HG02759 (cell line): ENCODE measurements around the gene ARMH3.

ENCODE experiments used
- ATAC-seq: cut with Tn5 transposase; IDR thresholded peaks from one replicate; pipeline ENCODE4 v1.9.1; 2021; ENCODE audit warnings: mild to moderate bottlenecking, moderate library complexity; ENCODE audit not compliant: unreplicated experiment

Gene ARMH3

DNA sequence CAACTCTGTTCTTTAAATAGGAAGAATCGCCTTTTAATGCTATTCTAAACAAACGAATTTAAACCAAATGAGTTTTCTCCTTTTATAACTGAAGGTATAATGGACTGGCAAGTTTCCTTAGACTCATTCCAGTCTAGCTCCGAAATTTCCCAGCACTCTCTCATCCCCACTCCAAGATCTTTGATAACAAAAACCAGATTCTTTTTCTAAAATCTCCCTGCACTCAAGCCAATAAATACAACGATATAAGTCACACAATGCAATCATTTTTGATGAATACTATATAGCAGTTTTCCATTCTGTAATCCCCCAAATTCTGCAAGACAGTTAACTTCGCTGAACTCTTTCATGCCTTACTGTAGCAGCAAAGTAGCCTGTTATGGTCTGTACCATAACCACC lies 239.6 kb downstream of the ARMH3 start:
- no peak for ATAC-seq

GRCh38 chr10:101814466-101815071 lies 241.4 kb downstream of the ARMH3 start:
- ATAC-seq = peak; percentile 26

GRCh38 chr10:101812606-101813005 lies 243.4 kb downstream of the ARMH3 start:
- no peak for ATAC-seq

DNA sequence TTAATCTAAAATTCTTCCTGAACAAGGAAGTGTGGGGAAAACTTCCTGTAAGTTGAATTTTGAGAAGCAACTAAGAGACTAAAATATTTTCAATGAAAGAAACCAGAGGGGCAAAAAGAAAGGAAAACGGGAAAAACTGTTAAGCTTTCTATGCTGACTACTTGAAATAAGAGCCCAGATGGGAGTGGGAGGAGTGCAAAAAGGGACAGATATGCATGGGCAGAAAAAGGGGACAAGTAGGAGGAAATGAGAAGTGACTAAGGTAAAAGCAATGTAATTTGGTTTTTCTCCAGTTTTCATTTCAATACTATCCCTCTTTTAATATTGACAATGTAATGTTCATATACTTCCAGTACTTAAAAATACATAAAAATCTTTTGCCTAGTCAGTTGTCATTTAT lies 248.8 kb downstream of the ARMH3 start:
- ATAC-seq = no peak

- ATAC-seq = no peak
These were observed 252.5 kb downstream of the ARMH3 start for GRCh38 chr10:101803511-101803910.

GRCh38 chr10:101797403-101798059 lies 258.4 kb downstream of the ARMH3 start:
- ATAC-seq = no peak
